GM19324 (cell line): ENCODE data around the gene TMEM212.
"Not testable (repeated sequence)": the region's sequence is repeated elsewhere in the genome, so short reads cannot be mapped to it uniquely, and the experiment has no call there.

ENCODE experiments used
- ATAC-seq: cut with Tn5 transposase; IDR thresholded peaks from one replicate; pipeline ENCODE4 v1.9.1; 2021; ENCODE audit warnings: mild to moderate bottlenecking, moderate library complexity; ENCODE audit not compliant: unreplicated experiment, low FRiP score

Gene TMEM212

GRCh38 chr3:171851660-171852058 lies 8.5 kb downstream of the TMEM212 start:
- no peak for ATAC-seq

GRCh38 chr3:171854649-171855305 lies 11.6 kb downstream of the TMEM212 start:
- no peak for ATAC-seq

GRCh38 chr3:171858770-171859169 lies 15.6 kb downstream of the TMEM212 start:
- ATAC-seq: not testable (repeated sequence)

- ATAC-seq: no peak
These were observed 17.8 kb downstream of the TMEM212 start for GRCh38 chr3:171860830-171861535.

GRCh38 chr3:171862392-171862791 lies 19.2 kb downstream of the TMEM212 start:
- ATAC-seq: no peak

GRCh38 chr3:171862993-171863521 lies 19.9 kb downstream of the TMEM212 start:
- ATAC-seq: no peak

GRCh38 chr3:171863920-171864319 lies 20.8 kb downstream of the TMEM212 start:
- no peak for ATAC-seq

GRCh38 chr3:171865191-171865865 lies 22.2 kb downstream of the TMEM212 start:
- ATAC-seq: no peak

GRCh38 chr3:171867981-171868380 lies 24.8 kb downstream of the TMEM212 start:
- ATAC-seq: no peak

- no peak for ATAC-seq
These were observed 28.5 kb downstream of the TMEM212 start for GRCh38 chr3:171871392-171872274.

- no peak for ATAC-seq
These were observed 30.4 kb downstream of the TMEM212 start for GRCh38 chr3:171873580-171873979.

GRCh38 chr3:171874251-171874681 lies 31.1 kb downstream of the TMEM212 start:
- no peak for ATAC-seq

- ATAC-seq: no peak
These were observed 31.7 kb downstream of the TMEM212 start for GRCh38 chr3:171874879-171875278.

GRCh38 chr3:171875923-171876412 lies 32.8 kb downstream of the TMEM212 start:
- no peak for ATAC-seq

- ATAC-seq: no peak
These were observed 33.6 kb downstream of the TMEM212 start for GRCh38 chr3:171876680-171877147.

- ATAC-seq: no peak
These were observed 35.5 kb downstream of the TMEM212 start for GRCh38 chr3:171878461-171879225.

GRCh38 chr3:171879472-171879871 lies 36.3 kb downstream of the TMEM212 start:
- no peak for ATAC-seq

- no peak for ATAC-seq
These were observed 37.1 kb downstream of the TMEM212 start for GRCh38 chr3:171880101-171880870.

GRCh38 chr3:171881251-171881650 lies 38.1 kb downstream of the TMEM212 start:
- no peak for ATAC-seq
